C4-2B (cell line): ENCODE results near the gene BICDL1.
"Not testable (repeated sequence)": the region's sequence is repeated elsewhere in the genome, so short reads cannot be mapped to it uniquely, and the experiment has no call there.

Source experiments
- H3K27ac ChIP-seq: fragments of 450-650 bp; 2 replicates; pipeline ENCODE4 v1.5.1; 2017
- CTCF ChIP-seq: fragments of 450-650 bp; conservative IDR thresholded peaks from 2 replicates; pipeline ENCODE4 v1.5.1; 2017; ENCODE audit warnings: mild to moderate bottlenecking
- ZFX ChIP-seq: fragments of 450-650 bp; IDR thresholded peaks from 2 replicates; pipeline ENCODE4 v1.6.1; 2017

BICDL1 gene

GRCh38 chr12:119957135-119957534 lies 31.9 kb upstream of the BICDL1 start:
- TF ChIP-seq CTCF (no peak), ZFX (no peak)
- H3K27ac ChIP-seq, result no peak overlapping the region

- no peak overlapping the region; the same call in 1 of the 2 replicates for H3K27ac ChIP-seq
- no peak; the same call in 1 of the 2 replicates for TF ChIP-seq CTCF
Observed at GRCh38 chr12:119959435-119959834, 29.6 kb upstream of the BICDL1 start.

- no peak for TF ChIP-seq CTCF
- no peak overlapping the region for H3K27ac ChIP-seq
Observed at GRCh38 chr12:119964123-119964522, 24.9 kb upstream of the BICDL1 start.

DNA sequence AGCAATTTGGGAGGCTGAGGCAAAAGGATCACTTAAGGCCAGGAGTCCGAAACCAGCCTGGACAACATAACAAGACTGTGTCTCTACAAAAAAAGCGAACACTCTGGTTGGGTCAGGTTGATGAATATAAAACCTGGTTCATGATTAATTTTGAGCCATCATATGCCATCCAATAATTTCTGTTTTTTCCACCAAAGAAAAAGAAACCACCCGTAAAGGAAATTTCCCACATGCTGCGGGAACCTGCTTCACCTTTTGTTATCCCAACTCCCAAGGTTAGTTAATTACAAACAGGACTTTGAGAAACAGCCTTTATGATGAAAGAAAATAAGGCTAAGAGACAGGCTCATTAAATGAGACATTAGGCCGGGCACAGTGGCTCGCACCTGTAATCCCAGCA lies 24.1 kb upstream of the BICDL1 start:
- H3K27ac ChIP-seq, result no peak overlapping the region
- TF ChIP-seq ZFX, result no peak
- no peak for TF ChIP-seq CTCF

GRCh38 chr12:119980242-119980641 lies 8.8 kb upstream of the BICDL1 start:
- no peak for TF ChIP-seq ZFX
- no peak for TF ChIP-seq CTCF
- no peak overlapping the region for H3K27ac ChIP-seq

DNA sequence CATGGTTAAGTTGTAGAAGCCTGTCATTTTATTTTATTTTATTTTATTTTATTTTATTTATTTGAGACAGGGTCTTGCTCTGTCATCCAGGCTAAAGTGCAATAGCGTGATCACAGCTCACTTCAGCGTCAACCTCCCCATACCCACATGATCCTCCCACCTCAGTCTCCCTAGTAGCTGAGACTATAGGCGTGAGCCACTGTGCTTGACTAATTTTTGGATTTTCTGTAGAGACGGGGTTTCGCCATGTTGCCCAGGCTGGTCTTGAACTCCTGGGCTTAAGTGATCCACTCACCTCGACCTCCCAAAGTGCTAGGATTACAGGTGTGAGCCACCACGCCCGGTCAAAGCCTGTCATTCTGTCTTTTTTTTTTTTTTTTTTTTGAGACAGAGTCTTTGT lies 8.3 kb upstream of the BICDL1 start:
- H3K27ac ChIP-seq, result not testable (repeated sequence)

- H3K27ac ChIP-seq, result peak overlapping the region; percentile 58
- TF ChIP-seq CTCF, result no peak
- no peak for TF ChIP-seq ZFX
Observed at GRCh38 chr12:119989361-119989730, 310 bp downstream of the BICDL1 start.

DNA sequence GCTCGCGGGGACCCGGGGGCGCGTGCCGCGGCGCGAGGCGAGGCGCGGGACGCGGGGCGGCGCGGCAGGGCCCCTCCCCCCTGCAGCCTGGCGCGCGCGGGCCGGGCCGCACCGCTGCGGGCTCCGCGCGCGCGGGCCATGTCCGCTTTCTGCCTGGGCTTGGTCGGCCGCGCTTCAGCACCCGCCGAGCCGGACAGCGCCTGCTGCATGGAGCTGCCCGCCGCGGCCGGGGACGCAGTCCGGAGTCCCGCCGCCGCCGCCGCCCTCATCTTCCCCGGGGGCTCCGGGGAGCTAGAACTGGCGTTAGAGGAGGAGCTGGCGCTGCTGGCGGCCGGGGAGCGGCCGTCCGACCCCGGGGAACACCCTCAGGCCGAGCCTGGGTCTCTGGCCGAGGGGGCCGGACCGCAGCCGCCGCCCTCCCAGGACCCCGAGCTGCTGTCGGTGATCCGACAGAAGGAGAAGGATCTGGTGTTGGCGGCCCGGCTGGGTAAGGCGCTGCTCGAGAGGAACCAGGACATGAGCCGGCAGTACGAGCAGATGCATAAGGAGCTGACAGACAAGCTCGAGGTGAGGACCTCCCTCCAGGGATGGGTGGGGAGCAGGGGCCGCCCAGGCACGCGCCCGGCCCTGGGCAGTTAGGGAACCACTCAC lies 820 bp downstream of the BICDL1 start:
- no peak for TF ChIP-seq ZFX
- no peak overlapping the region; the same call in 1 of the 2 replicates for H3K27ac ChIP-seq
